Occipital lobe (tissue), 2 donors: ENCODE measurements around the gene ZDHHC22. TPM values are rescaled to one million over a fixed set of nuclear protein-coding genes. Genes with fewer than 3 reads are reported as not detected.

ENCODE experiments used
- DNase-seq: peaks from one replicate; lab custom pipeline; 2025; lab: John Stamatoyannopoulos, UW
- total RNA-seq: library from RNA; depleted of rRNA; stranded (reverse); fragments of >200 nt; gene quantifications from one replicate; pipeline ENCODE4 v1.2.3, GENCODE V29; 2014

The ZDHHC22 gene
- total RNA-seq, 1 donor from 2014 or later = 12.0 TPM

DNA sequence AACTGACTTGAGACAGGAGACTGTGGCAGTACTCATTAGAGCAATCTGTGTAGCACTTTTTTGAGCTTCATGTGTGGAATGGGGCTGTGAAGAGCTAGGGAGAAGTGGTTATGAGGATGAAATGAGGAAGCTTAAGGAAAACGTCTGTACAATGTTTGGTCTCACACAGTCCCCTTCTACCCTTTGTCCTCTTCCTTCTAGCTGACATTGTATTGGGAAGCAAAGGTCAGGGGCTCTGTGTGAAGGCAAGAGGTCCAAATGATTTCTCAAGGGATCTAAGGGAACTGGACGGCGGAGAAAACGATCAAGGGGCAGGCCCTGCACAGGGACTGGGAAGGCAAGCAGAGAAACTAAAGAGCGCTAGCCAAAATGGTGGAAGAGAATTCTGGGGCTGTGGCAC lies 56.6 kb downstream of the ZDHHC22 start:
- no peak for DNase-seq

DNA sequence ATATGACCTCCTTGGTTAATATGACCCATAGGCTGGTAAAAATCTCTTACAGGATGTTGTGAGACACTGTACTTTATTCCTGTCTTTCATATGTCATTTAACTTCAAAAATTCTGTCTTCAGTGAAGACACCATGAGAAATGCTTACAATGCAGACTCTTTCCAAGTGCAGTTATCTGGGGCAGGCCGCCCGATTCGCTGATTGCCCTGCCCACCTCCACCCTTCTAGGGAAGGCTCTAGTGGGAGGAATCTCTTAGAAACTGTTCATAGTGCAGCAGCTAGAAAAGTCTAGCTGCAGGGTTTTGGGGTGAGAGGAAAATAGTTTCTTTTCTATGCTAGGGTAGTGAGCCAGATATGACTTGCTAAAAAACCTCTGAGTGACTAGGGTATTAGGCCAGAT lies 58.5 kb downstream of the ZDHHC22 start:
- no peak for DNase-seq

DNA sequence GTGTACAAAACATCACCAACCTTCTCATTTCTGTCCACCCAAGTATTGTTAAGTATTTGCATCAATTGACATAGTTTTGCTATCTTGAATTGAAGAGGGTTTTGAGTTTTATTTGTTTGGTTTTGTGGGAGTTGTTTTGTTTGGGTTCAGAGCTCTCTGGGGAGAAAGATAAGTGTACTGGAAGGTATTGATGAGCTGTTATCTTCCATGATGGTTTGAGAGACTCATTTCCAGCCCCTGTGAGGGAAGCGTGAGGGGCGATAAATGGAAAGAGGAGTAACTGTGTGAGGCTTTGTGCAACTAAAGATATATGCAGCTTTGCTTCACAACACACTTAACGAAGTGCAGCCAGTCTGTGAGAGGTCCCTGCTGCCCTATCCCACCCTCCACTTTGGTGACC lies 59.2 kb downstream of the ZDHHC22 start:
- no peak for DNase-seq

Other genes with a start within 250 kb of the ZDHHC22 start
- 72.7 TPM for gene IRF2BPL, start 113.1 kb downstream of the ZDHHC22 start, total RNA-seq
- 44.5 TPM for gene CIPC, start 43.5 kb downstream of the ZDHHC22 start, total RNA-seq
- gene TMEM63C, start 40.0 kb upstream of the ZDHHC22 start, total RNA-seq = 10.8 TPM
- 4.1 TPM for gene NGB, start 129.4 kb upstream of the ZDHHC22 start, total RNA-seq
- 11.5 TPM for gene POMT2, start 179.1 kb upstream of the ZDHHC22 start, total RNA-seq
- gene GSTZ1, start 179.2 kb upstream of the ZDHHC22 start, total RNA-seq = 6.7 TPM
- 27.6 TPM for gene TMED8, start 235.3 kb upstream of the ZDHHC22 start, total RNA-seq
- 8.1 TPM for gene SAMD15, start 235.6 kb upstream of the ZDHHC22 start, total RNA-seq